ENCODE measurements around the gene MYO1H.
"Not testable (repeated sequence)": the region's sequence is repeated elsewhere in the genome, so short reads cannot be mapped to it uniquely, and the experiment has no call there.

The MYO1H gene

DNA sequence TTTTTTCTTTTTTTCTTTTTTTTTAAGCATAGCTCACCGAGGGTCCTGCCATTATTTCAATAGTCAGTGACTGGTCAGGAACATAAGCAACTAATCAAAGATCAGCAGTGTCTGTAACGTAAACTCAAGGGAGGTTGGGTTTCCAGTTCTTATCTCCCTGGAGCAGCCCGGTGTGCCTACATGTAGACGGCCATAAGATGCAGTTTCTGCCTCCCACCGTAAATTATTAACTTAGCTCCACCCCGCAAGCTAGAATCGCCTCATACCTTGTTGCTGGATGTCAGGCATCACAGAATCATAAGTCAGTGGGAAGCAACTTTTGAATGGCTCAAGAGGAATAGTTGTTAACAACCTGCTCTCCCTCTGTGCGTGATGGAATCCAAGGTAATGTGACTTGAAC is at the start of gene MYO1H:
Gene MYO1H (plus strand): TSS at position 312 of the 400 bp plus-strand sequence. CDS start 61 bp downstream, at position 373.
- DNase-seq (ENCODE audit: low spot score): no peak

DNA sequence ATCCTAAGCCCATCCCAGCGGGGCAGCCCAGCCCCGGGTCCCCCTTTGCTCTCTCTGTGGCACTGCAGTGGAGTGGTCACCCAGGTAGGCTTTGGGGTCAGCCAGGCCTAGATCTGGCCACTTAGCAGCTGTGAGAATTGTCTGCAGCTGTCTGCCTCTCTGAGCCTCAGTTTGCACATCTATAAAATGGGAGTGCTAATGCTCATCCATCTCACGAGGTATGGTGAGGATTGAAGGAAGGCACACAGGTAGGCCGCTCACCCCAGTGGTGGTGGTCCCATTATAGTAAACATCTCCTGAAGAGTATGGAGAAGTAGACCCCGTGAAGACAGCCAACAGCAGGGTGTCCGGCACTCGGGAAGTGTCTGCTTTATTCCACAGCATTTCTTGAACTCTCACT is 47.9 kb upstream of the MYO1H start:
- no peak for DNase-seq (ENCODE audit: low spot score)

- no peak for DNase-seq (ENCODE audit: low spot score)
Measured at GRCh38 chr12:109301643-109302168, 46.0 kb upstream of the MYO1H start.

DNA sequence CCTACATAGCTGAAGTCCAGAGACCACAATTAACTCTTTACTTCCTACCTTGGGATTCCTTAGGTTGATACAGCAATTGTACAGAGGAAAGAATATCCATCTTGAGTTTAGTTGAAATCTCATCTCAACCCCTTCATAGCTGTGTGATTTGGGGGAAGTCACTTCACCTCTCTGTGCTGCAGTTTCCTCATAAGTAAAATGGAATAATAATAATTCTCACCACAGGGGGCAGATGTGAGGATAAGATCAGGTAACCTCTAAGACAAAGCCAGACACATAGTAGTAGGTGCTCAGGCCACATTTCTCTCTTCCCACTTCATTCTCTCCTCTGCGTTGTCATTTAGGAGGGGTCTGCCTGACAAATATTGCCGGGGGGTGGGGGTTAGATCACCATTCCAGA is 45.3 kb upstream of the MYO1H start:
- DNase-seq (ENCODE audit: low spot score): peak; percentile 30

DNA sequence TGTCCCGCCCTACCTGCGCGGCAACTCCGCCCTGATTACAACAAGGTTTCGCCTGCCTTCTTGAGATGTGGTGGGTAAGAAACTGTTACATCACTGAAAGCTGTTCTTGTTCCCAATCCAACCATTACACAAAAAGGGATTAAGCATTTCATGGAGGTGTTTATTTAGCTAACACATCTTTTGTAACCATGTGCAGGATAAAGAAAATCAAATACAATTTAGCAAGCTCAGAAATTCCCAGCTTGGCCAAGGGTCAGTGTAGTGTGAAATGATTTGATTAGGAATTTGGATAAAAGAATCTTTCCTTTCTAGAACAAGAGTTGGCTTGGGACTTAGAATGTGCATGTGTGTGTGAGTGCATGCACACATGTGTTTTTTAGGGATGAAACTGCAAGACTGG is 44.9 kb upstream of the MYO1H start:
- no peak for DNase-seq (ENCODE audit: low spot score)

DNA sequence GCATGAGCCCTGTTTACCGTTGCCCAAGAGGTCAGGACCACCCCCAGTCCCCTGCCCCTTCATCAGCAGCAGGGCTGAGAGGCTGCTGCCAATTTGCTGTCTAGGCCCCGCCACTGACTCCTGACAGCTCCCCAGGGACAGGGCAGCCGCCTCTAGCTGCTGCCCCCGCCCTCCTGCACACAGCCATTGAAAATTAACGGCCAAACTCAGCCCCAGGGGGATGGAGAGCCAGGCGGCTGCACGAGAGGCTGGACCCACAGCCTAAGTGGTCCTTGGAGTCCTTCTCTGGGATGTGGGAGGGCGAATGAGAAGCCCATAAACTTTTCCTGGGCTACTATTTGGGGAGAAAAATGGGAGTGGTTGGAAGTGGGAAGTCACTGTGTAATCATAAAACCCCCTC is 43.2 kb upstream of the MYO1H start:
- no peak for DNase-seq (ENCODE audit: low spot score)

- no peak for DNase-seq (ENCODE audit: low spot score)
Measured at GRCh38 chr12:109305547-109305946, 42.2 kb upstream of the MYO1H start.

DNA sequence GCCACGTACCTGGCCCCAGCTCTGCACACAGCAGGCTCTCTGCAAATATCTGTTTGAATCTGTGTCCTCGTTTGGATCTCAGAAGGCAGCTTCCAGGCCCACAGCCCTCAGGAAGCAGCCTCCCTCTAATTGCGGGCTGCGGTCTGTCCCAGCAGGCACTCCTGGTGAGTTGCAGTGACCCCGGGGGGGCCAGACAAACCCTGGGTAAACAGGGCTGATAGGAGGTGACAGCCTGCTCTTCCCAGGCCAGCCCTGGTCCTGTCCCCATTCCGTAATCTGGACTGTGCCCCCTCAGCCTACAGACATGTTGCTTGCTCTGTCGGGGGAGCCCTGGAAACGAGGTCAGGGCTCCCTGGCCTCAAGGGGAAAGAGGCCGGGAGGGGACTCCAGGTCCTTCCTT is 40.6 kb upstream of the MYO1H start:
- no peak for DNase-seq (ENCODE audit: low spot score)

DNA sequence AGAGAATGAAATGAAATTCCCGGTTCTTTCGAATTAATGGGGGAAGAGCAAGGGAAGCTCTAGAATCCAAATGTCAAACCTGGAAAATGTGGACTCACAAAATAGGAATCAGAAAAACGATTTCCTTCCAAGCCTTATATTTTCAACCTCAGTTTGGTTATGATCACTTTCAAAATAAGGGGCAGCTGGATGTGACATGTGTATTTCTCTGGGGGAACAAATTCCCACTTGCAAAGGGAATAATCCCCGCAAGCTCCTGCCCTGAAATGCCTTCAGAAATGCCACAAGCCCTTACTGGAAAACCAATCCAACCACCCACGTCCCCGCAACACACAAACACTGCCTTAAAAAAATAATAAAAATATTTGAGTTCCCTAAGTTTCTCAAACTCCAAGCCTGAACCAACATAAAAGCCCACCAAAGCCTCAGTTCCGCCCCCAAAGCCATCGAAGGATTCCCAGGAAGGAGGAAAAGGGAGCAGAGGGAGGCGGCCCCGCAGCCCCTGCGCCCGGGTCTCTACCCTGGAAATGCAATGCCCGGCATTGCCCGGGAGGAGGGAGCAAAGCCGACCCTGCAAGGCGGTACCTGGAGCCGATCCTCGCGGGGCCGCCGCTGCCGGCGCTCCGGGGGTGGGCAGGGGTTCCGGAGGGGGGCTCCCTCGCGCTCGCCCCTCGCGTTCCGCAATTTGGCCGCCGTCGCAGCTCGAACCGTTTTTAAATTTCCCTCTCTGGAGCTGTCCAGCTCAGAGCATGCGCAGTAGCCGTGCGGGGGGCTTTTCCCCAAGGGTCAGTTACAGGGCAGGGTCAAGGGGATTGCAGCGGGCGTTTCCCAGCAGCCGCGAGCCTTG is 38.9 kb upstream of the MYO1H start, which contains the start of gene FOXN4:
Gene FOXN4 (minus strand): TSS at position 751 of the 847 bp plus-strand sequence. CDS start 963 bp downstream, outside the sequence.
- no peak for DNase-seq (ENCODE audit: low spot score)

DNA sequence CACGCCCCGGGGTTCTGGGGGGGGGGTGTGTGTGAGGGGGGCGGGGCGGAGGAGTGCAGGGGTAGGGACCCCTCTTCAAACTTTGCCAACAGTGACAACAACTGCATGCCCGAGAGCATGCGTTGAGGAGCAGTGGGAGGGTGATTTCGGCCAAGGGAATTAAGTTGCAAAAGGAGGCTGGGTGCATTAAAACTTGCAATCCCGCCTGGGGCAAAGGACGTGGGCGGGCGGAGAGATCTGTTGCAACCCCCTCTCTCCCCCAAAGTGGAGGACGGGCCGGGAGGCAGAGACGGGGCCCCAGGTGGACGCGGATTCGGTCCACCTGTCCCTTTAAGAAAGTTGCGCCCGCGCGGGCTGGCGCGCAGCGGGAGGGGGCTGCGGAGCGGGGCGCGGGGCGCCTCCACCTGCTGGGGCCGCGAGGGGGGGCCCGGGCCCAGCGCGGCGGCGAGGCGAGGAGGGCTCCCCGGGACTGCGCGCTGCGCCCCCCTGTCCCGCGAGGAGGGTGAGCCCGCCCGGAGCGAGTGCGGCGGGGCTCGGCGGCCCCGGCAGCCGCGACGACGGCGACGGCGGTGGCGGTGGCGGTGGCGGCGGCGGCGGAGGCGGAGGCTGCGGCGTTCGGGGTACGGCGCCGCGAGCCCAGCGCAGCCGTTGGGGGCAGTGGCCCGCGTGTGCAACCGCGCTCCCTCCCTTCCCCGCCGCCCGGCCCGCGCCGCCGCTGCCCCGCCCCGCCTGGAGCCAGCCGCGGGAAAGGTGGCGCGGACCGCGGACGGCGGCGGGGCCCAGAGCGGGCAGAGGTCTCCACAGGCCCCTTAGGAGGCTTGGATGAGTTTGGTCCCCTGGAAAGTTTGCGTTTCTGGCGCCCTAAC is 38.1 kb upstream of the MYO1H start:
- DNase-seq (ENCODE audit: low spot score): peak; percentile 38

- no peak for DNase-seq (ENCODE audit: low spot score)
Measured at GRCh38 chr12:109310247-109311125, 37.2 kb upstream of the MYO1H start.

DNA sequence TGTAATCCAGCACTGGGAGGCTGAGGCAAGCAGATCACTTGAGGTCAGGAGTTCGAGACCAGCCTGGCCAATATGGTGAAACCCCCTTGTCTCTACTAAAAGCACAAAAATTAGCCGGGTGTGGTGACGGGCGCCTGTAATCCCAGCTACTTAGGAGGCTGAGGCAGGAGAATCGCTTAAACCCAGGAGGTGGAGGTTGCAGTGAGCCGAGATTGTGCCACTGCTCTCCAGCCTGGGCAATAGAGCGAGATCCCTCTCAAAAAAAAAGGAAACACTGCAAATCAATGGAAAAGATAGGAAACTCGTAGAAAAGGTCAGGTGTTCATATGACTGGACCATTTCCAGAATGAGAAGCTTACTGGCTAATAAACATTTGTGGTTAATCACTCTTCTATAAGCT is 26.4 kb upstream of the MYO1H start:
- not testable (repeated sequence) for DNase-seq (ENCODE audit: low spot score)

DNA sequence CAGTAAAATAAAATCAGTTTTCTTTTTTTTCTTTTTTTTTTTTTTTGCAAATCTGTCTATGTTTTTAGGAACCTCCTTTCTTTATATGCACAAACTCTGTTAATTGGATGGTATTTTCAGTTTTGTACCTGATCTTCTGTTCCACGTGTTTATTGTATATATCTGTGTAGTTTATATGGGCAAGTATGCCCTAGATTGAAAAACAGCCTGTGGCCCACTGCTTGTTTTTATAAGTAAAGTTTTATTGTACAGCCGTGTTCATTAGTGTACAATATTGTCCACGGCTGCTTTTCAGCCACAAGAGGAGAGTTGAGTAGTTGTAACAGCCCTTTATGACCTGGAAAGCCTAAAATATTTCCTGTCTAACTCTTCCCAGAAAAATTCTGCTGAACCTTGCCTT is 18.7 kb upstream of the MYO1H start:
- DNase-seq (ENCODE audit: low spot score): no peak

GRCh38 chr12:109329686-109330085 is 18.0 kb upstream of the MYO1H start:
- DNase-seq (ENCODE audit: low spot score): no peak

DNA sequence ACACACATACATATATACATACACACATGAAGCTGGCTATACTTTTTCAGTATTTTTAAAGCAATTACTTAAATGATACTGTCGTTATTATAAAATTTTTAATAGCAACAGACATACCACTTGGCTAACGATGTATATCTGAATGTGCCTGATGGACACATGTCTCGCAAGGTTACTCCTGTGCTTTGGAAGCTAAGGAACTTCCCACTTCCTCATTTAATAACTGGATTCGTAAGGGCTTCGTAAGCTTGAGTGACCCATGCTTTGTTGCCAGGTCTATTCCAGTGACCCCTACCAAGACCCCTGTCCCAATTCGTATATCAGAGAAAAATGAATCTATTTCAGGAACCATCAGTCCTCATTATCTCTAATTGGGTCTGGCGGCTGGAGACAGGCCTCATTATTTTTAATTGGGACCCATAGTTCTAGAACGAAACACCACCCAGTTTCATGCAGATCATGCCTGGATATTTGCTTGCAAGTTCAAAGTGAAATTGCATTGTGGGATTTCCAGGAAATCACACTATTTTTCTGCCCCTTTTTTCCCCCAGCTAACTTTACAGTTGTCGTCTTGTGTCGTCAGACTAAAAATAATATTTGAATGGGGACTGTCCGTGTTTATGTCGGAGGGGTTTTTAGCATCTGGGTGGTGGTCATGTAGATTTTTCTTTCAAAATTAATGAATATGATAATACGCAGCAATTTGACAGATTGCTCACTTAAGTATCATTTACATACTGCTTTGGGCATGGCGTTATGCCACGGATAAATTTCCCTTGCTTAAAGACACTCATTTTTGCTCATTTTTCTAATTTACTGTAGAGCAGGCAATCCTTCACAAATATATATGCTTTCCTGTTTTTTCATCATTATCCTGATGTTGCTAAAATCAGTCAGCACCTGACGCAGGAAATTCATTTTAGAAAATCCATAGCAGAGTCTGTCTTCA is 17.1 kb upstream of the MYO1H start:
- no peak for DNase-seq (ENCODE audit: low spot score)

DNA sequence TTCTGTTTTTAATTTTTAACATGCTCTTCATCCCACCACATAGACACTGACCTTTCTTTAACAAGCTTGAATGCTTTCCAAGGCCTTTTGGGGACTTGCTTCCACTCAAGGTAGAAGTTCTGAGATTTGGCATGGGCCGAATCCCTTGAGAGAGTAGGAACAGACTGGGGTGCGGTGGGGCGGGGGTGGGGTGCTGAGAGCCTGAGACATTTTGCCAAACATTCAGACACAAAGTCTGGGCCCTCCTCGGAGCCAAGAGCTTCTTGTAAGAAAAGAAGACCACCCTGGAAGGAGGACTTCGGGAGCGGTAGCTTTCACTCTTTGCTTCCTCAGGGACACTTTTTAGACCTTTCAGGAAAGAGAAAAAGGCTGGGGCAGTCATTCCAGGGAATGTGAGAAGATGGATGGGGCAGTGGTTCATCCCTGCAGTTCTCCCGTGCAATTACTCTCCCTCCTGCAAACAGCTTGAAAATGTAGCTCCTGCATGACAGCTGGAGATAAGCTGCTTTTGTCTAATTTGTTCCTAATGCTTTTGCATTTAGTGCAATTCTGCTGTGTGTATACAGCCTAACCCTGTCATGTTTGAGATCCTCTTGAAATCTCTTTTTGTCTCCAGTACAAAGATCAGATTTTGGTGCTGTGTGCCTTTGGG is 16.3 kb upstream of the MYO1H start:
- DNase-seq (ENCODE audit: low spot score): no peak

DNA sequence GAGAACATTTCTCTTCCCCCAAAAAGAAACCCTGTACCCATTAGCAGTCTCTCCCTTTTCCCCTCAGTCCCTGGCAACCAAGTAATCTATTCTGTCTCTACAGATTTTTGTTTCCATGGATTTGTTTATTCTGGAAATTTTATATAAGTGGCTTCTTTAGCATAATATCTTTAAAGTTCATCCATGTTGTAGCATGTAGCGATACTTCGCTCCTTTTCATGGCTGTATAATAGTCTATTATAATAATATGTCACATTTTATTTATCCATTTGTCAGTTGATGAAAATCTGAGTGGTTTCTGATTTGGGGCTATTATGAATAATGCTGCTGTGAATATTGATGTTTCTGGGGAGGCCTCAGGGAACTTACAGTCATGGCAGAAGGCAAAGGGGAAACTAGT is 12.8 kb upstream of the MYO1H start:
- DNase-seq (ENCODE audit: low spot score): no peak

DNA sequence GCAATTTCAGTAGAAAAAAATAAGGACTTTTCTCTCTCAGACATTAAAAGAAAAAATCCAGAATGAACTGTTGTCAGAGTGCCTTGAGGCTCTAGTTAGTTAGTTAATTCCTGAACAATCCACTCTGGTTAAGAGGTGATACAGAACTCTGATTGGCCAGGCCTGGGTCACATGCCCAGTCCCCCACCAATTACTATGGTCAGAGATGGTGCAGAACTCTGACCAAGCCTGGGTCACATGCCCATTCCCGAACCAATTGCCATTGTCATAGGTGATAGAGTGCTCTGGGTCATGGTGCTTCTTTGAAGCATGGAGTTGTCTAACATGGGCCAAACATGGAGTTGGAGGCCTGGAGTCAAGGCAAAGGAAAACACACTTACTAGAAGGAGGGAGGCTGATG is 11.1 kb upstream of the MYO1H start:
- no peak for DNase-seq (ENCODE audit: low spot score)

GRCh38 chr12:109343677-109344076 is 4.0 kb upstream of the MYO1H start:
- no peak for DNase-seq (ENCODE audit: low spot score)

- DNase-seq (ENCODE audit: low spot score): no peak
Measured at GRCh38 chr12:109345428-109345827, 2.3 kb upstream of the MYO1H start.

All from germinal center (tissue), 1 donor.